ENCODE results near the gene TBL3. TPM values are rescaled to one million over a fixed set of nuclear protein-coding genes. Genes with fewer than 3 reads are reported as not detected.
A peak's percentile ranks its signal among the peaks of the same experiment; 100 is the strongest.

TBL3 gene
- total RNA-seq, 1 experiment from 2014 or later = 73.4 TPM

GRCh38 chr16:1980030-1980769 lies 8.3 kb downstream of the TBL3 start:
- ChIA-PET CTCF (interaction anchor here (0.5 to 4.4 kb wide), 8 partner anchors 12 to 1843 kb away, joined by 3 to 19 read pairs (median 4); partner anchors contain the start of genes NUBP2, RPS2 and SPSB3), POLR2A (interaction anchor here (1.0 to 3.0 kb wide), 6 partner anchors 16 to 111 kb away, joined by 3 to 20 read pairs (median 4); partner anchors contain the start of genes MSRB1 and RPS2)
- Mint-ChIP-seq H3K27ac (no peak overlapping the region), H3K4me3 (peak overlapping the region; percentile 64), H3K27me3 (ENCODE audit: low read depth) (peaks cover 39% of the 10 kb centered on the region), H3K4me1 (peaks cover 26% of the 10 kb centered on the region), H3K36me3 (peaks cover 7% of the 10 kb centered on the region), H3K9me3 (no peaks in the 10 kb centered on the region)
- DNase-seq (ENCODE audit: low spot score) (peak; percentile 45), ATAC-seq (peak; percentile 1)
- TF ChIP-seq, protein P1, sequence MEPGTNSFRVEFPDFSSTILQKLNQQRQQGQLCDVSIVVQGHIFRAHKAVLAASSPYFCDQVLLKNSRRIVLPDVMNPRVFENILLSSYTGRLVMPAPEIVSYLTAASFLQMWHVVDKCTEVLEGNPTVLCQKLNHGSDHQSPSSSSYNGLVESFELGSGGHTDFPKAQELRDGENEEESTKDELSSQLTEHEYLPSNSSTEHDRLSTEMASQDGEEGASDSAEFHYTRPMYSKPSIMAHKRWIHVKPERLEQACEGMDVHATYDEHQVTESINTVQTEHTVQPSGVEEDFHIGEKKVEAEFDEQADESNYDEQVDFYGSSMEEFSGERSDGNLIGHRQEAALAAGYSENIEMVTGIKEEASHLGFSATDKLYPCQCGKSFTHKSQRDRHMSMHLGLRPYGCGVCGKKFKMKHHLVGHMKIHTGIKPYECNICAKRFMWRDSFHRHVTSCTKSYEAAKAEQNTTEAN (CRISPR knock-in tag; IDR thresholded peaks at IDR 0.05) = no peak
- 0 out of 2 replicates have a peak, but pooled peaks have one; percentile 28 for TF ChIP-seq EMX1 (CRISPR knock-in tag; IDR thresholded peaks at IDR 0.05)
- TF ChIP-seq, protein P2, sequence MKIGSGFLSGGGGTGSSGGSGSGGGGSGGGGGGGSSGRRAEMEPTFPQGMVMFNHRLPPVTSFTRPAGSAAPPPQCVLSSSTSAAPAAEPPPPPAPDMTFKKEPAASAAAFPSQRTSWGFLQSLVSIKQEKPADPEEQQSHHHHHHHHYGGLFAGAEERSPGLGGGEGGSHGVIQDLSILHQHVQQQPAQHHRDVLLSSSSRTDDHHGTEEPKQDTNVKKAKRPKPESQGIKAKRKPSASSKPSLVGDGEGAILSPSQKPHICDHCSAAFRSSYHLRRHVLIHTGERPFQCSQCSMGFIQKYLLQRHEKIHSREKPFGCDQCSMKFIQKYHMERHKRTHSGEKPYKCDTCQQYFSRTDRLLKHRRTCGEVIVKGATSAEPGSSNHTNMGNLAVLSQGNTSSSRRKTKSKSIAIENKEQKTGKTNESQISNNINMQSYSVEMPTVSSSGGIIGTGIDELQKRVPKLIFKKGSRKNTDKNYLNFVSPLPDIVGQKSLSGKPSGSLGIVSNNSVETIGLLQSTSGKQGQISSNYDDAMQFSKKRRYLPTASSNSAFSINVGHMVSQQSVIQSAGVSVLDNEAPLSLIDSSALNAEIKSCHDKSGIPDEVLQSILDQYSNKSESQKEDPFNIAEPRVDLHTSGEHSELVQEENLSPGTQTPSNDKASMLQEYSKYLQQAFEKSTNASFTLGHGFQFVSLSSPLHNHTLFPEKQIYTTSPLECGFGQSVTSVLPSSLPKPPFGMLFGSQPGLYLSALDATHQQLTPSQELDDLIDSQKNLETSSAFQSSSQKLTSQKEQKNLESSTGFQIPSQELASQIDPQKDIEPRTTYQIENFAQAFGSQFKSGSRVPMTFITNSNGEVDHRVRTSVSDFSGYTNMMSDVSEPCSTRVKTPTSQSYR (CRISPR knock-in tag; IDR thresholded peaks at IDR 0.05) = 0 out of 2 replicates have a peak, but pooled peaks have one; percentile 38
- peak; percentile 62; the same call in 1 of the 2 replicates for TF ChIP-seq FOXP4 (CRISPR knock-in tag; IDR thresholded peaks at IDR 0.05)
- no peak for TF ChIP-seq HMGA2 (CRISPR knock-in tag; IDR thresholded peaks at IDR 0.05)
- TF ChIP-seq MYBL2 (CRISPR knock-in tag; IDR thresholded peaks at IDR 0.05) = peak; percentile 57; the same call in 1 of the 2 replicates
- TF ChIP-seq SP1 (CRISPR knock-in tag; conservative IDR thresholded peaks at IDR 0.05) = 0 out of 2 replicates have a peak, but pooled peaks have one; percentile 4
- TF ChIP-seq ZNF138 (CRISPR knock-in tag; conservative IDR thresholded peaks at IDR 0.05) = no peak
- TF ChIP-seq FOXP1 (CRISPR knock-in tag; IDR thresholded peaks at IDR 0.05; ENCODE audit: borderline replicate concordance) = peak; percentile 90
- TF ChIP-seq, protein P3, sequence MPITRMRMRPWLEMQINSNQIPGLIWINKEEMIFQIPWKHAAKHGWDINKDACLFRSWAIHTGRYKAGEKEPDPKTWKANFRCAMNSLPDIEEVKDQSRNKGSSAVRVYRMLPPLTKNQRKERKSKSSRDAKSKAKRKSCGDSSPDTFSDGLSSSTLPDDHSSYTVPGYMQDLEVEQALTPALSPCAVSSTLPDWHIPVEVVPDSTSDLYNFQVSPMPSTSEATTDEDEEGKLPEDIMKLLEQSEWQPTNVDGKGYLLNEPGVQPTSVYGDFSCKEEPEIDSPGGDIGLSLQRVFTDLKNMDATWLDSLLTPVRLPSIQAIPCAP (CRISPR knock-in tag; IDR thresholded peaks at IDR 0.05) = no peak; the same call in 1 of the 2 replicates
- TF ChIP-seq, protein P4, sequence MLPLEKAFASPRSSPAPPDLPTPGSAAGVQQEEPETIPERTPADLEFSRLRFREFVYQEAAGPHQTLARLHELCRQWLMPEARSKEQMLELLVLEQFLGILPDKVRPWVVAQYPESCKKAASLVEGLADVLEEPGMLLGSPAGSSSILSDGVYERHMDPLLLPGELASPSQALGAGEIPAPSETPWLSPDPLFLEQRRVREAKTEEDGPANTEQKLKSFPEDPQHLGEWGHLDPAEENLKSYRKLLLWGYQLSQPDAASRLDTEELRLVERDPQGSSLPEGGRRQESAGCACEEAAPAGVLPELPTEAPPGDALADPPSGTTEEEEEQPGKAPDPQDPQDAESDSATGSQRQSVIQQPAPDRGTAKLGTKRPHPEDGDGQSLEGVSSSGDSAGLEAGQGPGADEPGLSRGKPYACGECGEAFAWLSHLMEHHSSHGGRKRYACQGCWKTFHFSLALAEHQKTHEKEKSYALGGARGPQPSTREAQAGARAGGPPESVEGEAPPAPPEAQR (CRISPR knock-in tag; IDR thresholded peaks at IDR 0.05) = no peak
- no peak for TF ChIP-seq NR3C1 (CRISPR knock-in tag; conservative IDR thresholded peaks at IDR 0.05; ENCODE audit: low read depth)
- no peak; the same call in 1 of the 2 replicates for TF ChIP-seq IRF2 (CRISPR knock-in tag; IDR thresholded peaks at IDR 0.05; ENCODE audit: borderline replicate concordance, low read depth)
- 0 out of 2 replicates have a peak, but pooled peaks have one; percentile 19 for TF ChIP-seq ZNF416 (CRISPR knock-in tag; IDR thresholded peaks at IDR 0.05)
- TF ChIP-seq RELA (CRISPR knock-in tag; IDR thresholded peaks at IDR 0.05; ENCODE audit: borderline replicate concordance) = 0 out of 2 replicates have a peak, but pooled peaks have one; percentile 33
- no peak for TF ChIP-seq OVOL2 (CRISPR knock-in tag; IDR thresholded peaks at IDR 0.05; ENCODE audit: borderline replicate concordance)
- peak; percentile 68; the same call in 1 of the 2 replicates for TF ChIP-seq PRRX2 (CRISPR knock-in tag; IDR thresholded peaks at IDR 0.05)
- no peak; the same call in 1 of the 2 replicates for TF ChIP-seq NFYB (CRISPR knock-in tag; conservative IDR thresholded peaks at IDR 0.05; ENCODE audit: low read depth)
- TF ChIP-seq, protein P5, sequence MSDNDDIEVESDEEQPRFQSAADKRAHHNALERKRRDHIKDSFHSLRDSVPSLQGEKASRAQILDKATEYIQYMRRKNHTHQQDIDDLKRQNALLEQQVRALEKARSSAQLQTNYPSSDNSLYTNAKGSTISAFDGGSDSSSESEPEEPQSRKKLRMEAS (CRISPR knock-in tag; IDR thresholded peaks at IDR 0.05) = peak; percentile 64; the same call in 1 of the 2 replicates
